Activated CD8-positive, alpha-beta memory T cell treated with anti-CD3 and anti-CD28 coated beads for 48 hours (primary cell): ENCODE measurements around the gene SETD5.

ENCODE experiments used
- DNase-seq, 3 experiments: peaks; one replicate each; pipeline ENCODE4 v3.0.0-alpha.2; 2020; ENCODE audit warnings: low read depth in 2 of 3, low spot score in 2 of 3

SETD5 gene

DNA sequence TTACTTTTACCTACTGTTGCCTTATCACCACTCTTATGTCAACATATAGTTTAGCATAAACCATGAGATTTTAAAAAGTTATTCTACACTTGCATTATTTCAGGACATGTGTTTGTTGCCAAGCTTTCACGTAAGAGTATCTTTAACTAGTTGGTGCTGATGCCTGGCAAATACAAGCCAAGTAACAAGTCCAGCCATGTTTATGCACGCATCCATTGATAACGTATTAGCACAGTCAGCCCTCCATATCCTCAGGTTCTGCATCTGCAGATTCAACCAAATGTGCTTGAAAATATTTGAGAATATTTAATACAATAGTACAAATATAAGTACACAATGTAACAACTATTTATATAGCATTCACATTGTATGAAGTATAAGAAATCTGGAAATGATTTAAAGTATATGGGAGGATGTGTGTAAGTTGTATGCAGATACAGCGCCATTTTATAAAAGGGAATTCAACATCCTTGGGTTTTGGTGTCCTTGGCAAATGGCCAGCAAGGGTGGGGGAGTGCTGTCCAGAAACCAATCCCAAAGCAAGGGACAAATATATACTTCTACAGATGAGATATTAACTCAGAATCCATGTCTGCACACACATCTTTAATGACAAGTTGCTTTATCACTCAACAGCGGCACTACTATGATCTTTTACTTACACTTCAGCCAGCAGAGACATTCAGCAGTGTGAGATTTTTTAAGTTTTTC, 8.7 kb upstream of the SETD5 start:
- no peak for DNase-seq

GRCh38 chr3:9390265-9390888, 7.0 kb upstream of the SETD5 start:
- DNase-seq = no peak

DNA sequence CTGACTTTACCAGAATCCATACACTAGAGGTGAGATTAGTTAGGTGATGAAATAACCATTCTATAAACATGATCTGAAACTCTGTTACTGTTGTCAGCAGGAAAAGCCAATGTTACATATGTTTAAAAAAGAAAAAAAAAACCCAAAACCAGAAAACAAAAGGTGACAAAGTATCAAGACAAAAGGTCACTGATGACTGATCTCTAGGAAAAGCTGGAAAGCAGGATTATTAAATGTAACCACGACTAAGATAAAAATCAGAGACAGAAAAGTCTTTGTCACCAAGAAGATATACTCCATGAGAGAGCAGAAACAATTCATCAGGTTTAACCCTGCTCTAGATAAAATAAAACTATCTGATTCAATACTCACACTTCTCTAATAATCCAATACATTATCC, 5.4 kb upstream of the SETD5 start:
- DNase-seq = no peak

DNA sequence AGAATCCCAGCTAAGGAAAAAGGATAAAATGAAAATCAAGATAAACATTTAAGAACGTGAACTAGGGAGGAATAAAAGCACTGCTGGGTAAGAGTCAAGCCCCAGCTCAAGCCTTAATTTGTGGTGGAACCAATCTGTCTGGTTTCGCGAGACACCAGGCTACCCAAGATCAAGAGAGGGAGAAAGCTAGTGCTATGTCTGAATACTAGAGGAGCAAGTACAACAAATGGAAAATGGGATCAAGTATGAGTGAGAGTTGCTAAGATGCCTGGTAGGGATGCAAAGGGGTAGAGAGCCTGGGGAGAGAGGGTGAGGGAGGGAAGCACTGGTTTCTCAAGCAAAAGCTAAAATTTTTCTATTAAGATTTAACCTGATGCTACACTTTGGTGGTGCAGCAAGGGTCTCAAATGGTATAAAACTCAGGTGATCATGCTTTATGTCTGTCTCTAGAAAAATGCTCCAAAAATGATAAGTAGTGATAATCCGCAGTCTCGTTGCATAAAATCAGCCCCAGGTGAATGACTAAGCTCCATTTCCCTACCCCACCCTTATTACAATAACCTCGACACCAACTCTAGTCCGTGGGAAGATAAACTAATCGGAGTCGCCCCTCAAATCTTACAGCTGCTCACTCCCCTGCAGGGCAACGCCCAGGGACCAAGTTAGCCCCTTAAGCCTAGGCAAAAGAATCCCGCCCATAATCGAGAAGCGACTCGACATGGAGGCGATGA, 1.7 kb upstream of the SETD5 start:
- no peak for DNase-seq

GRCh38 chr3:9396301-9396631, 1.1 kb upstream of the SETD5 start:
- DNase-seq = no peak

GRCh38 chr3:9396632-9397331, 633 bp upstream of the SETD5 start:
- peak; percentile 96 to 99 (median 97) for DNase-seq

DNA sequence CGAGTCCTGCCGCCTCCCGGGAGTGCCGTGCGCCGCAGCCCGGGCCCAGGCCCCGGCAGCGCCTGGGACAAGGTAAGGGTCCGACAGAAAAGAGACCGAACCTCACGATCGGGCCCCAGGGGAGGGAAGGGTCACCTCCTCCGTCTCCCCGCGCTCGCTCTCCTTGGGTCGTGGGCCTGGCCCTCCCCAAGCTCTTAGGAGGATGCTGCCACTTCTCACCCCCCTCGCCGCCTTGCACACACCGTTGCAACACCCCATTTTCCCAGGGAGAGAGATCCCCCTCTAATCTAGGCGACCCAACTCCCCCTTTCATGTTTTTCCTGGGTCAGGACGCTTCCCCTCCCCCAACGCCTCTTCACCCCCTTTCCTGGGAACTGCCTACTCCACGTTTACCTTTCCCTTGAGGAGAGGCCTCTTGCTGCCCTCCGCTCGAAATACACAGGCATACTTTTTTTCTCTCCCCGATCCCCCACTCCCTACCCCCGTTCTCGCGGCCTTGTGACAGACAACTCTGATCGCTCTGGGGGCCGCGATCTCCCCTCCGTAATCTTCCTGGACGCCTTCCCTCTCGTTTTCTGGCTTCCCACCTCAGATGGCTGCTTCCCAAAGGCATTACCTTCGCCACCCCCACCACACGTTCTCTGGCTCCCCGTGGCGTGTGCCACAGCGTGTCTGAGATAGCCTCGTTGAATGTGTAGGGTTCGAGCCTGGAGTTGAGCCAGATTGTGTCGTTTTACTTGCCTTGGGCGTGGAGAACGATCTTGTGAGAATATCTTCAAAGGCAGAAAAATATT, 688 bp downstream of the SETD5 start:
- DNase-seq = peak in 2 of 3 experiments; percentile 17 to 19

DNA sequence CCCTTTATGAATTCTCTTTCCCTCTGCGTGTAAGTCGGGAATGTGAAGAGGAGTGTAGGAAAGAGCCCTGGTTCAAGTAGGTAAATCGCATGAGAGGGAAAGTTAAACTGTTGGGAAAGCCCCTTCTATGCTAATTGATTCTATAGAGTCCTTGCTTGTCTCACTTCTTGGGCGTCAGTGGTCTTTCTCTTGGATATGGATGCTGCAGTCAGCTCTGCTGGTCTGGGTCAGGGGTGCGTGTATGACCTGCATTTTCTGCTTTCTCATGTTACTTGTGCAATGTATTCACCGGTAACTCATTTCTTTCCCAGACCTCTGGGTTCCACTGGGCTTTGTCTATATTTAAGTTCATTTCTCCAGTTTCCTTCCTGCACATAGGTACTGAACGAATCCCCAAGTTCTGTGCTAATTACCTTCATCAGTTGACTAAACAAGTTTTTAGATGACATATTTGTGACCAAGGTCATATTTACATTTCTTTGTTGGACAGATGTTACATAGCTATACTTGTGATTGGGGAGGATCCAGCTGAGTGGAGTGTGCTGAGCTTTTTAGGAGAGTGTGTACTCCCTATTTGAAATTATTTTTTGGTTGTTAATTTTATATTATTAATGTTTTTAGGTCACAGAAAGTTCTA, 1.4 kb downstream of the SETD5 start:
- no peak for DNase-seq

DNA sequence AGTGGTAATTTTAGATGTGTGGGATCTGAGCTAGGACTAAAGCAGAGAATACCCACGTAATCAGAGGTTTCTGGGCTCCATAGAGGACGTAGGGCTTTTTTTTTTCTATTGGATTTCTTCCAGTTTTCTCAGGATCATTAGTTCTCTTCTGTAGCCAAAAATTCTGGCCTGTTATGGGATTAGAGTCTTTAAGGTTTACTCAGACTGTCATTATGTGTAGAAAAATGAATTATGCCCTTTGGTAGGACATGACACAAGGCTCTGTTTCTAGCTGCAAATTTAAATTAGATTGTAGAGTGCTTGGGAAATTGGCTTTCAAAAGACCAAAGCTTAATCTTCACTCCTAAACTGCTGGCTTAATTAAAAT, 1.9 kb downstream of the SETD5 start:
- DNase-seq = no peak

GRCh38 chr3:9399746-9400145, 2.3 kb downstream of the SETD5 start:
- DNase-seq = no peak

GRCh38 chr3:9400616-9401015, 3.2 kb downstream of the SETD5 start:
- no peak for DNase-seq

DNA sequence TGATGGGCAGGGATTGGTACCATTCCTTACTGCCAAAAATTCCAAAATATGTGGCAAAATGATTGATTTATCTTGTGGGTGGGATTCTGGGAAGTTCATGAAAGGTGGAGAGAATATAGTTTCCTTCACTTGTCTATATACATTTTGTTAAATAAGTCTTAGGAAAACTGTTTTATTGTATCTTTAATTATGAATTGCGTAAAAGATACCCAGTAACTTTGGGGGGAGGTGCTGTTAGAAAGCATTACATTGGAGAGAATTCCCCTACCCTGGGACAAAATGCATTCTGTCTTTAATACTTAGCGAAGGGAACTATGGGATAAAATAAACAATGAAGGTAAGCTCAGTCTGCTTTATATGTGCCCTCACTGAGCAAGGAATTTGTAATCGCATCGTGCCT, 4.6 kb downstream of the SETD5 start:
- DNase-seq = no peak

- no peak for DNase-seq
Observed at GRCh38 chr3:9402410-9403228, 5.2 kb downstream of the SETD5 start.

- DNase-seq = no peak
Observed at GRCh38 chr3:9403463-9403862, 6.0 kb downstream of the SETD5 start.

DNA sequence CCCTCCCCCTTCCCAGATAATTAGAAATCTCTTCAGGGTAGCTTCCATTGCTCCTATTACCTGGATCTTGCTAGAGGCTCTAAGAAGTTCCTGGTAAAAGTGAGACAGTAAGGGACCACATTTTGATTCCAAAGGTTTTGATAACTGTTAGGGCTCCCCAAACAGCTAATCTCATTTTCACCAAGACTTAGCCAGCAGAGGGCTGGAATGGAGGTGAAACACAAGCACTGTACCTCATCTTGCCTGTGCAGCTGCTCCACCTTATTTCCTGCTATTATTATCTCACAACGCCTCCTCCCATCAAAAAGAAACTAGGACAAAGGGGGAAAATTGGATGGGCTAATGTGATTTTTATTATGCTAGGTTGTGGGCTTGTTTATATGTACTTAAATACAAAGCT, 7.3 kb downstream of the SETD5 start:
- DNase-seq = no peak

- no peak for DNase-seq
Observed at GRCh38 chr3:9405756-9406155, 8.3 kb downstream of the SETD5 start.

DNA sequence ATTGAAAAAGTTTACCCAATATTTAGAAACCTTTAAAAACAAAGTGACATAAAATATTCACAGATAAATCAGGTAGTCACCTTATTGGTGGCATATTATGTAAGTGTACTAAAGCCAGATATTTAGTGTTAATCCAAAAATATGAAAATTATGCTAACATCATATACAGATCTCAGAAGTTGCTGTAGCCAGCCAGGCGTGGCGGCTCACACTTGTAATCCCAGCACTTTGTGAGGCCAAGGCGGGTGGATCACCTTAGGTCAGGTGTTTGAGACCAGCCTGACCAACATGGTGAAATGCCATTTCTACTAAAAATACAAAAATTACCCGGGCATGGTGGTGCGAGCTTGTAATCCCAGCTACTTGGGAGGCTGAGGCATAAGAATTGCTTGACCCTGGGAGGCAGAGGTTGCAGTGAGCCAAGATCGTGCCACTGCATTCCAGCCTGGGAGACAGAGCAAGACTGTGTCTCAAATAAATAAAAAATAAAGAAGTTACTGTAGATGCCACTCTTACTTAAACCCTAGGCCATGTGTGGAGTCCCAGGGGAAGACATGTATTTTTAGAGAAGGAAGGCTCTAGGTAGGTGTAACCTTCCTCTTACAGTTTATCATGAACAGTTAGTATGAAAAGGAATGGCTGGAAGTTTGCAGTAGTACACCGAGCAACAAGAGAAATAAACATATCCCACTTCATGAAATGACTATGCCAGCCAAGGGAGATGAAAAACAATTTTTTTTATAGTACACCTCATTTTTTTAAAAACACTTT, 9.6 kb downstream of the SETD5 start:
- DNase-seq = no peak

- no peak for DNase-seq
Observed at GRCh38 chr3:9408061-9408460, 10.6 kb downstream of the SETD5 start.

DNA sequence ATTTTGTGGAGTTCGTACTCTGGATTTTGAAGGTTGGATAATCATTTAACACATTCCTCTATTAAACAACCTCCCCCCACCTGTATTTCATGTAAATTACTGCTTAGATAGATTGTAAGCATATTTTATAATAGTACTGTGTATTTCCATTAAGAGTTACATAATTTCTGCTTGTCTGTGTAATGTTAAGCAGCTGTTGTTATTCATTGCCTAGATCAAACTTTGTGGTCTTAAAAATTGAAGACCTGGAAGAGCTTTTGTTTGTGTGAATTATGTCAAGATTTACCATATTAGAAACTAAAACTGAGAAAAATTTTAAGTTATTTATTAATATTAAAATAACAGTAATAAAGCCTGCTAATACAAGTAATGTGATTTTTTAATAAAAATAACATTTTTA, 11.1 kb downstream of the SETD5 start:
- DNase-seq = no peak
